HepG2 (cell line): Measurements from ENCODE around the gene STYXL2. TPM values are rescaled to one million over a fixed set of nuclear protein-coding genes. Genes with fewer than 3 reads are reported as not detected.

ENCODE experiments used
- ATAC-seq: fragments of 200-7000 bp; cut with Tn5 transposase; 3 replicates; pipeline ENCODE4 v1.9.1; 2020; ENCODE audit warnings: mild to moderate bottlenecking, moderate library complexity
- BruUV-seq: library from RNA; stranded (reverse); fragments of 400-500 nt; replicated peaks from 2 replicates; lab custom pipeline; 2021; lab: Mats Ljungman, UMichigan
- CTCF ChIA-PET: fragments of 300-600 bp; formaldehyde crosslinking; extraction: SDS; loops from one replicate; lab custom pipeline; 2021; ENCODE audit warnings: low total read pairs, inconsistent platforms, low intra/inter-chr PET ratio; lab: Yijun Ruan, JAX
- POLR2A ChIA-PET: fragments of 350-600 bp; sonication (Branson Sonifier 250); formaldehyde crosslinking; loops from one replicate; lab custom pipeline; 2020; ENCODE audit warnings: antibody characterized with exemption, inconsistent platforms; lab: Yijun Ruan, JAX
- DNase-seq: peaks from one replicate; pipeline ENCODE4 v3.0.0-alpha.2; 2015; ENCODE audit warnings: low spot score
- FAIRE-seq: peaks from 3 replicates; lab custom pipeline; 2011; peaks lifted over from hg19 to GRCh38; lab: Jason Lieb, UNC
- H2AFZ ChIP-seq: one replicate; pipeline ENCODE4 v1.6.1; 2011; ENCODE audit warnings: low read length, inconsistent platforms
- H3K27ac ChIP-seq: fragments of 300-600 bp; 3 replicates; pipeline ENCODE4 v1.8.0; 2011; ENCODE audit warnings: mixed run types, mild to moderate bottlenecking, mixed read lengths, low read length, inconsistent platforms; ENCODE audit not compliant: insufficient read depth; ENCODE audit errors: extremely low read length
- H3K27me3 ChIP-seq, 2 experiments: fragments of 200-600 bp in 1 of 2; 2 replicates in 1 of 2; 3 replicates in 1 of 2; pipeline versions ENCODE4 v1.6.0 to v1.8.0; 2011; ENCODE audit warnings: low read length in 2 of 2, mild to moderate bottlenecking in 2 of 2, moderate library complexity in 2 of 2, inconsistent platforms in 1 of 2; ENCODE audit not compliant: insufficient read depth in 2 of 2, control insufficient read depth in 1 of 2
- H3K36me3 ChIP-seq, 2 experiments: fragments of 200-600 bp in 1 of 2; replicated peaks in 1 of 2; 2 replicates in 1 of 2; 3 replicates in 1 of 2; pipeline versions ENCODE4 v1.5.1 to v1.8.0; 2011; ENCODE audit warnings: low read length in 2 of 2, inconsistent platforms in 1 of 2; ENCODE audit not compliant: insufficient read depth in 2 of 2, control insufficient read depth in 1 of 2
- H3K4me1 ChIP-seq: 2 replicates; pipeline ENCODE4 v1.5.1; 2012; ENCODE audit warnings: low read length, inconsistent platforms; ENCODE audit not compliant: insufficient read depth
- H3K4me2 ChIP-seq: 2 replicates; pipeline ENCODE4 v1.6.0; 2011; ENCODE audit warnings: low read depth, low read length, inconsistent platforms
- H3K4me3 ChIP-seq, 3 experiments: fragments of 200-600 bp in 1 of 3; sonication (generic), shearing (Covaris generic) in 1 of 3; replicated peaks in 1 of 3; 2 replicates each; pipeline ENCODE4 v1.5.1; 2011 to 2016; ENCODE audit warnings: low read length in 3 of 3, inconsistent platforms in 2 of 3, low read depth in 2 of 3, mild to moderate bottlenecking in 2 of 3, control low read depth in 1 of 3, mixed read lengths in 1 of 3; ENCODE audit not compliant: insufficient read depth in 1 of 3
- H3K79me2 ChIP-seq: one replicate; pipeline ENCODE4 v1.6.1; 2011; ENCODE audit warnings: low read length, inconsistent platforms; ENCODE audit not compliant: insufficient read depth
- H3K9ac ChIP-seq: 2 replicates; pipeline ENCODE4 v1.6.0; 2011; ENCODE audit warnings: mild to moderate bottlenecking, low read depth, low read length, inconsistent platforms; ENCODE audit not compliant: insufficient read depth
- H3K9me3 ChIP-seq: 2 replicates; pipeline ENCODE4 v1.5.1; 2012; ENCODE audit warnings: mild to moderate bottlenecking, low read length
- H4K20me1 ChIP-seq: 2 replicates; pipeline ENCODE4 v1.6.0; 2011; ENCODE audit warnings: inconsistent platforms, mild to moderate bottlenecking, low read length, moderate library complexity; ENCODE audit not compliant: insufficient read depth
- CBX2 ChIP-seq, 2 experiments: fragments of 200-600 bp in 1 of 2; sonication (generic); formaldehyde crosslinking in 1 of 2; IDR thresholded peaks; 2 replicates each; pipeline versions ENCODE4 v1.7.0 to v1.8.1; 2018 to 2022; ENCODE audit warnings: low read depth in 2 of 2, low read length in 1 of 2, mild to moderate bottlenecking in 1 of 2, missing genetic modification reagents in 1 of 2
- DNMT1 ChIP-seq: sonication (generic); formaldehyde crosslinking; IDR thresholded peaks from 2 replicates; pipeline ENCODE4 v1.5.1; 2020; ENCODE audit warnings: mild to moderate bottlenecking, missing genetic modification reagents
- HHEX ChIP-seq: IDR thresholded peaks from 2 replicates; pipeline ENCODE4 v1.6.1; 2016; ENCODE audit warnings: control low read depth
- HNRNPUL1 ChIP-seq: fragments of 200-400 bp; formaldehyde crosslinking; IDR thresholded peaks from 2 replicates; pipeline ENCODE4 v1.6.1; 2017; ENCODE audit warnings: low read depth, mild to moderate bottlenecking, low read length, moderate library complexity
- IKZF4 ChIP-seq: sonication (generic); formaldehyde crosslinking; IDR thresholded peaks from 2 replicates; pipeline ENCODE4 v1.5.1; 2020; ENCODE audit warnings: borderline replicate concordance, mild to moderate bottlenecking, low read depth, missing genetic modification reagents; ENCODE audit errors: not compliant biosample characterization
- JARID2 ChIP-seq: sonication (generic); formaldehyde crosslinking; IDR thresholded peaks from 2 replicates; pipeline ENCODE4 v1.8.1; 2023; ENCODE audit warnings: missing genetic modification reagents, inconsistent platforms; ENCODE audit not compliant: insufficient replicate concordance
- KAT7 ChIP-seq: IDR thresholded peaks from 2 replicates; pipeline ENCODE4 v1.6.1; 2018; ENCODE audit warnings: borderline replicate concordance, missing compliant biosample characterization
- KDM6A ChIP-seq: IDR thresholded peaks from 2 replicates; pipeline ENCODE4 v1.6.1; 2016; ENCODE audit warnings: low read depth
- PLRG1 ChIP-seq: fragments of 450-650 bp; conservative IDR thresholded peaks from 2 replicates; pipeline ENCODE4 v1.6.1; 2016
- PPARG ChIP-seq: conservative IDR thresholded peaks from 2 replicates; pipeline ENCODE4 v1.6.1; 2016; ENCODE audit warnings: missing biosample characterization, missing genetic modification reagents
- SKI ChIP-seq: fragments of 450-650 bp; IDR thresholded peaks from one replicate; pipeline ENCODE4 v1.6.1; 2018; ENCODE audit warnings: mild to moderate bottlenecking; ENCODE audit not compliant: partially characterized antibody
- TOPORS ChIP-seq: sonication (generic); formaldehyde crosslinking; IDR thresholded peaks from 2 replicates; pipeline ENCODE4 v1.8.0; 2023; ENCODE audit warnings: mild to moderate bottlenecking, missing genetic modification reagents
- ZKSCAN8 ChIP-seq: IDR thresholded peaks from 2 replicates; pipeline ENCODE4 v1.6.1; 2016; ENCODE audit warnings: borderline replicate concordance, missing genetic modification reagents, missing compliant biosample characterization
- ZNF24 ChIP-seq: fragments of 450-650 bp; IDR thresholded peaks from 2 replicates; pipeline ENCODE4 v1.6.1; 2017; ENCODE audit warnings: antibody characterized with exemption, mild to moderate bottlenecking
- ZNF460 ChIP-seq: sonication (generic); formaldehyde crosslinking; IDR thresholded peaks from 2 replicates; pipeline ENCODE4 v1.5.1; 2020; ENCODE audit warnings: missing genetic modification reagents, mild to moderate bottlenecking, borderline replicate concordance
- WGBS: methylation state at CpG from one replicate; pipeline ENCODE4 v1.1.6; 2017; ENCODE audit warnings: low lambda C conversion rate; 5-methylcytosine and 5-hydroxymethylcytosine counted together
- in situ Hi-C: cut with HindIII; loops from 2 replicates; pipeline ENCODE4 v1.10.0; 2017; ENCODE audit warnings: low pct_unique_long_range_greater_than_20kb; ENCODE audit not compliant: extremely low pct_ligation_motif_present
- intact Hi-C: fragments of 100-400 bp; cut with micrococcal nuclease; formaldehyde crosslinking; loops from one replicate; pipeline ENCODE4 v1.10.0; 2022; ENCODE audit not compliant: unreplicated experiment
- polyA plus RNA-seq, 8 experiments: library from polyadenylated mRNA; depleted of rRNA in 3 of 8; stranded (reverse) in 7 of 8; unstranded in 1 of 8; fragments of >200 nt; fragmentation: Illumina TruSeq in 4 of 8; extraction: Trizol in 4 of 8; gene quantifications; 2 replicates each; pipeline versions ENCODE4 v1.2.1 to v1.2.3, GENCODE V29; 2011 to 2016; ENCODE audit warnings: low read depth in 4 of 8, missing spikeins in 1 of 8, mixed read lengths in 1 of 8; ENCODE audit not compliant: insufficient read depth in 1 of 8
- total RNA-seq, 5 experiments: library from RNA; depleted of rRNA; stranded (reverse); fragments of >200 nt; fragmentation: Illumina TruSeq; extraction: Trizol; gene quantifications; 2 replicates each; pipeline ENCODE4 v1.2.3, GENCODE V29; 2016; ENCODE audit warnings: low read depth in 1 of 5
- TF ChIP-seq, protein P1 (sequence below): IDR thresholded peaks from 2 replicates; pipeline ENCODE4 v1.6.1; 2016; ENCODE audit warnings: missing compliant biosample characterization, missing genetic modification reagents, borderline replicate concordance
- TF ChIP-seq, protein P2 (sequence below): fragments of 450-650 bp; IDR thresholded peaks from 2 replicates; pipeline ENCODE4 v1.6.1; 2016

The STYXL2 gene
- total and polyA plus RNA-seq, 2 of the 13 experiments (the other 11 are each of a cell fraction or from before 2014, with no cell fraction given): not detected

DNA sequence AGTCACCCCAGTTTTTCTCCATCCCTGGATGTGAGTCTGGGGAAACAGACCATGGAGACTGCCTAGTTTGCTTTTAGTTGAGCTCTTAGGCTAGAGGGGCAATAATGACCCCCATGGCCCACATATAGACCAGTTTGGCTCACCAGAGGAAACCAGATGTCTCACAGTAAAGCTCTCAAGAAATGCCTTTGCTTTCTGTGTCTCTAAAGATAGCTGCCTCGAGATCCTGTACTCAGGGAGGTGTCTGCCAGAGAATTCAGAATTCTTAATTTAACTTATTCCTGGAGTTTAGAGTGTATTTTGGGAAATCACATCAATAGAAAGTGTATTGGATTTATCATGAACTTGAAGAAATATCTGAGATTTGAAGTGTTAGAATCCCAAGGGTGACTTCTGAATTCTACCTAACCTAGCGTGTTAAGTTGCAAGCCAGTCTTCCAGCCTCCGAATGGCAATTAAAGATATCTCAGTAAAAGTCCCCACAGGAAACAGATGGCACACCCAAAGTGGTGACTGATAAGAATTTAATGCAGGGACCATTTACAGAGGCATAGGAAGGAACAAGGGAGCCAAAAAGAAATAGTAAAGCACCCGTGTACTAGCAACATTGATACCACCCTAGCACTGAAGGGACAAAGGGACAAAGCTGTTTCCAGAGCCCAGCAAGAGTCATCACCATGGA is 37.1 kb downstream of the STYXL2 start:
- Histone ChIP-seq H4K20me1 (no peaks in the 10 kb centered on the region), H3K27me3 (peaks cover 7 to 59% of the 10 kb centered on the region in 2 experiments; a peak in 4 of 5 replicates), H3K4me1 (no peaks in the 10 kb centered on the region), H3K27ac (no peak overlapping the region), H3K4me2 (no peak overlapping the region), H3K9me3 (no peaks in the 10 kb centered on the region), H3K9ac (no peak overlapping the region), H3K4me3 (no peak overlapping the region), H3K36me3 (no peaks in the 10 kb centered on the region), H3K79me2 (no peaks in the 10 kb centered on the region), H2AFZ (no peak overlapping the region)
- in situ Hi-C loops (no loop called here), intact Hi-C loops (no loop called here)
- CTCF ChIA-PET: no interaction called here
- FAIRE-seq (no peak), ATAC-seq (no peak), DNase-seq (no peak)
- POLR2A ChIA-PET: no interaction called here
- WGBS: 17% methylated on average over 4 of the region's 4 CpGs
- no TSS peak for BruUV-seq
- TF ChIP-seq ZNF460 (no peak), PPARG (CRISPR knock-in tag) (no peak), CBX2 (IDR thresholded peaks at IDR 0.05; ENCODE audit: low read depth, low read length) (no peak), CBX2 (CRISPR knock-in tag; IDR thresholded peaks at IDR 0.05; ENCODE audit: low read depth) (no peak), TOPORS (CRISPR knock-in tag) (no peak), SKI (no peak), IKZF4 (CRISPR knock-in tag) (no peak), ZNF24 (no peak), ZKSCAN8 (CRISPR knock-in tag) (no peak), KDM6A (CRISPR knock-in tag) (no peak), HHEX (no peak), PLRG1 (no peak), DNMT1 (no peak), JARID2 (CRISPR knock-in tag) (no peak), KAT7 (CRISPR knock-in tag) (no peak), HNRNPUL1 (no peak)
- TF ChIP-seq, protein P1, sequence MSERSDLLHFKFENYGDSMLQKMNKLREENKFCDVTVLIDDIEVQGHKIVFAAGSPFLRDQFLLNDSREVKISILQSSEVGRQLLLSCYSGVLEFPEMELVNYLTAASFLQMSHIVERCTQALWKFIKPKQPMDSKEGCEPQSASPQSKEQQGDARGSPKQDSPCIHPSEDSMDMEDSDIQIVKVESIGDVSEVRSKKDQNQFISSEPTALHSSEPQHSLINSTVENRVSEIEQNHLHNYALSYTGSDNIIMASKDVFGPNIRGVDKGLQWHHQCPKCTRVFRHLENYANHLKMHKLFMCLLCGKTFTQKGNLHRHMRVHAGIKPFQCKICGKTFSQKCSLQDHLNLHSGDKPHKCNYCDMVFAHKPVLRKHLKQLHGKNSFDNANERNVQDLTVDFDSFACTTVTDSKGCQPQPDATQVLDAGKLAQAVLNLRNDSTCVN: no peak
- TF ChIP-seq, protein P2, sequence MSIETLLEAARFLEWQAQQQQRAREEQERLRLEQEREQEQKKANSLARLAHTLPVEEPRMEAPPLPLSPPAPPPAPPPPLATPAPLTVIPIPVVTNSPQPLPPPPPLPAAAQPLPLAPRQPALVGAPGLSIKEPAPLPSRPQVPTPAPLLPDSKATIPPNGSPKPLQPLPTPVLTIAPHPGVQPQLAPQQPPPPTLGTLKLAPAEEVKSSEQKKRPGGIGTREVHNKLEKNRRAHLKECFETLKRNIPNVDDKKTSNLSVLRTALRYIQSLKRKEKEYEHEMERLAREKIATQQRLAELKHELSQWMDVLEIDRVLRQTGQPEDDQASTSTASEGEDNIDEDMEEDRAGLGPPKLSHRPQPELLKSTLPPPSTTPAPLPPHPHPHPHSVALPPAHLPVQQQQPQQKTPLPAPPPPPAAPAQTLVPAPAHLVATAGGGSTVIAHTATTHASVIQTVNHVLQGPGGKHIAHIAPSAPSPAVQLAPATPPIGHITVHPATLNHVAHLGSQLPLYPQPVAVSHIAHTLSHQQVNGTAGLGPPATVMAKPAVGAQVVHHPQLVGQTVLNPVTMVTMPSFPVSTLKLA: no peak
